WTC11 (cell line): ENCODE data around the gene PGP.

Experiments
- CREM ChIP-seq: sonication (generic); formaldehyde crosslinking; IDR thresholded peaks from 2 replicates; pipeline ENCODE4 v1.8.1; 2022; ENCODE audit warnings: mild to moderate bottlenecking, missing genetic modification reagents, moderate library complexity
- CTCF ChIP-seq: fragments of 200-600 bp; IDR thresholded peaks from 2 replicates; pipeline ENCODE4 v1.8.0; 2022; ENCODE audit warnings: antibody characterized with exemption
- ELF4 ChIP-seq: sonication (generic); formaldehyde crosslinking; IDR thresholded peaks from 2 replicates; pipeline ENCODE4 v1.8.1; 2022; ENCODE audit warnings: low read depth, mild to moderate bottlenecking, moderate library complexity, missing genetic modification reagents
- FOXK1 ChIP-seq: sonication (generic); formaldehyde crosslinking; IDR thresholded peaks from 2 replicates; pipeline ENCODE4 v1.8.0; 2022; ENCODE audit warnings: mild to moderate bottlenecking, moderate library complexity, missing genetic modification reagents
- HMGXB4 ChIP-seq: sonication (generic); formaldehyde crosslinking; IDR thresholded peaks from 2 replicates; pipeline ENCODE4 v1.8.1; 2023; ENCODE audit warnings: mild to moderate bottlenecking, moderate library complexity, missing genetic modification reagents
- JAZF1 ChIP-seq: fragments of 250-450 bp; sonication (Bioruptor Pico); IDR thresholded peaks from 2 replicates; pipeline ENCODE4 v1.9.0; 2021; ENCODE audit warnings: moderate library complexity, mild to moderate bottlenecking, inconsistent platforms
- RORB ChIP-seq: fragments of 250-450 bp; sonication (Bioruptor Pico); IDR thresholded peaks from 2 replicates; pipeline ENCODE4 v1.9.0; 2021; ENCODE audit warnings: mild to moderate bottlenecking
- ZNF232 ChIP-seq: sonication (generic); formaldehyde crosslinking; IDR thresholded peaks from 2 replicates; pipeline ENCODE4 v1.8.0; 2022; ENCODE audit warnings: mild to moderate bottlenecking, missing genetic modification reagents
- ZNF263 ChIP-seq: sonication (generic); formaldehyde crosslinking; IDR thresholded peaks from 2 replicates; pipeline ENCODE4 v1.8.1; 2022; ENCODE audit warnings: low read depth, mild to moderate bottlenecking, moderate library complexity, missing genetic modification reagents
- TF ChIP-seq, protein P1 (sequence below): sonication (generic); formaldehyde crosslinking; IDR thresholded peaks from 2 replicates; pipeline ENCODE4 v1.8.0; 2022; ENCODE audit warnings: mild to moderate bottlenecking, missing genetic modification reagents
- TF ChIP-seq, protein P2 (sequence below): sonication (generic); formaldehyde crosslinking; IDR thresholded peaks from 2 replicates; pipeline ENCODE4 v1.8.1; 2023; ENCODE audit warnings: mild to moderate bottlenecking, missing genetic modification reagents, moderate library complexity

GRCh38 chr16:2205104-2205966 lies 9.3 kb downstream of the PGP start, which contains the start of gene MLST8:
- TF ChIP-seq CTCF: no peak
- TF ChIP-seq ZNF263: no peak
- TF ChIP-seq FOXK1 (CRISPR knock-in tag): peak; percentile 44
- no peak for TF ChIP-seq ZNF232
- no peak for TF ChIP-seq RORB
- TF ChIP-seq, protein P1, sequence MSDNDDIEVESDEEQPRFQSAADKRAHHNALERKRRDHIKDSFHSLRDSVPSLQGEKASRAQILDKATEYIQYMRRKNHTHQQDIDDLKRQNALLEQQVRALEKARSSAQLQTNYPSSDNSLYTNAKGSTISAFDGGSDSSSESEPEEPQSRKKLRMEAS (CRISPR knock-in tag): peak; percentile 44; the same call in 1 of the 2 replicates
- TF ChIP-seq, protein P2, sequence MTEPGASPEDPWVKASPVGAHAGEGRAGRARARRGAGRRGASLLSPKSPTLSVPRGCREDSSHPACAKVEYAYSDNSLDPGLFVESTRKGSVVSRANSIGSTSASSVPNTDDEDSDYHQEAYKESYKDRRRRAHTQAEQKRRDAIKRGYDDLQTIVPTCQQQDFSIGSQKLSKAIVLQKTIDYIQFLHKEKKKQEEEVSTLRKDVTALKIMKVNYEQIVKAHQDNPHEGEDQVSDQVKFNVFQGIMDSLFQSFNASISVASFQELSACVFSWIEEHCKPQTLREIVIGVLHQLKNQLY (CRISPR knock-in tag): no peak
- no peak for TF ChIP-seq JAZF1 (CRISPR knock-in tag)
- peak; percentile 61; the same call in 1 of the 2 replicates for TF ChIP-seq HMGXB4
- TF ChIP-seq ELF4 (CRISPR knock-in tag): no peak
- peak; percentile 66; the same call in 1 of the 2 replicates for TF ChIP-seq CREM (CRISPR knock-in tag)
